Activated CD8-positive, alpha-beta memory T cell treated with anti-CD3 and anti-CD28 coated beads, Interleukin-2, amount 50 U/mL, for 4 hours (primary cell): ENCODE measurements around the gene COL19A1.

Source experiments
- DNase-seq: peaks from one replicate; pipeline ENCODE4 v3.0.0-alpha.2; 2020

The COL19A1 gene

DNA sequence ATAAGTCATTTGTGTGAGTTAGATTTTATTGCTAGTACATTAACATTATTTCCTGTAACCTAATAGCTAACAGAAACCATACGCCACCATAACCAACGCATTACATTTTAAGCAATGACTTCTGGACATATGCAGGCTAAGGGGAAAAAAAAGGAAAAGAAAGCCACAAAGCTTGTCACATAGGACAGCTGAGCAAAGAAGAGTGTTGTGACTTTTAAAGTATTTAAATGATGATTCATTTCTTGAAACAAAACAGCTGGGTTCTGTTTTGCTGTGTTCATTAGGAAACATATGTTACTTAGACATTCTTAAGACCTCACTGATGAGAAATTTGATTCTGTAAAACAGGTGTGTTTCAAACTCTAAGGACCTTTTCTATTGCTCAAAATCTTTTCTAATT, 265.2 kb downstream of the COL19A1 start:
- DNase-seq: no peak

DNA sequence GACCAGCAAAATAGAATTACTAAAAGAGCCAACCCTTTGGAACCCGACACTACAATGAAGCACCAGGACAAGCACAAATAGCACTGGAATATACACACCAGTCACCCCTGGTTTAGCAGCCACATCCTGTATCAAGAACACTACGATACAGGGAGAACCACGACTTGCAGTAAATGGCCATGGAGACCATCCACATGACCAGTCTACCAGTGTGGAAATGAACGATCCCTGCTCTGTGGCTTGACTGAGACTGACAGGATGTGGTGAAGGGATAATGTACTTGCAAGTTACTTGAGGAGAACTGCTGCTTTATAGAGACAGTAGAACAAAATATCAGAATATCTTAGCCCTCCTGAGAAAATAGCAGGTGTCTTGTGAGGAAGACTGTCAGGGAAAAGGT, 266.9 kb downstream of the COL19A1 start:
- no peak for DNase-seq

DNA sequence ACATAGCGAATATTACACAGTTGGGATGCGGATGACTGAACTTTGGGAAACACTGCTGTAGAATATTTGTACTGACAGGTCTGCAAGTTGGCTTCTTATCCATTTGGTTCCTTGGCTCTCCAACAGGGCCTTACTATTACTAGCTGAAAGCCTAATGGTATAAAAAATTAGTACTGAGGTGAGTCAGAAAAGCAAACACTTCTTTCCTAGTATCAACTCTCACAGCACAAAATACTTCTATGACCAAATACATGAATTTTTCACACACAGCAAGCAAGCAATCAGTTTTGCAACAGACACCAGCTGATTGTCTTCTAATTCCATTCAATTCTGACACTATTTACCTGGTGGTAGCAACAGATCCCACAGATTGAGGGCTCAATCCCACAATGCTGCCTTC, 268.2 kb downstream of the COL19A1 start:
- DNase-seq: no peak

- no peak for DNase-seq
Observed at GRCh38 chr6:70135219-70136160, 269.1 kb downstream of the COL19A1 start.

GRCh38 chr6:70136996-70137395, 270.6 kb downstream of the COL19A1 start:
- DNase-seq: no peak

GRCh38 chr6:70140496-70140895, 274.1 kb downstream of the COL19A1 start:
- no peak for DNase-seq

DNA sequence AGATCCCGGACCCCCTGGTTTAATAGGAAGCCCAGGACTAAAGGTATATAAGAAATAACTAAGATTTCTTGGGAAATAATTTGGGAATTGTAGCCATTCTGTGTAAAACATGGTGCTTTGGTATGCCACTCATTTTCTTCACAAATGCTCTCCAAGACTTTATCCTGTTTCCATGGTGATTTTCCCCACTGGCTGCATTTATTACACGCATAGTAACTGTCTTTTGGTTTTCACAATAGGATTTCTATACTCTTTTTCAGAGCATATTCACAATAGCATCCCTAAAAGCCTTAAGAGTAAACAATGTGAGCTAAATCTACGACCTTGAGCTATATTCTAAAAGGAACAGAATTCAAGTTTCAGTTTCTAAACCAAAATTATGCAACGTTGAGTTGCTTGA, 275.7 kb downstream of the COL19A1 start:
- DNase-seq: no peak

GRCh38 chr6:70145178-70145577, 278.8 kb downstream of the COL19A1 start:
- no peak for DNase-seq

DNA sequence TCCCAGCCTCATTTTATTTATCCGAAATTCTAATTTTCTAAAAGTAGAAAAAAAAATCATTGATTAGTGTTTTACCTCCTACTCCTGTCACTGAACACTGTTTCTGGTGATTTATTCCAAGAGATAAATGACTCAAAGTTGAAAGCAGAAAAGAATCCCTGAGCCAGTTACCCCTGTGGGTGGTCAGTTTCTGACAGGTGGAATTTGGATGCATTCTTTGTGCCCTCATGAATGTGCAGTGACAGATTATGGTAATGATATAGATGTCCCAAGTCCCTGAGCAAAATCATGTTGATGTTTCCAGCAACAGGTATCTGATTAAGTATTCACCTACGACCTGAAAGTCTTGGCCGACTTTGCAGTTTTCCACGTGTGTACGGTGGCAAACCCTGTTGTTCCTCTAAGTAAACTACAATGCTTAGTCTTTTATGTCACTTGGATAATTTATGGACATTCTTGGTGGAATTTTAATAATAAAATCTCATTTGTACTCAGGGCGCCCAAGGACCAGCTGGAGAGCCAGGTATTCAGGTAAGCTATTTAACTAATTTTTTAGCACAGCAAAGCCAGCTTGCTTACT, 282.9 kb downstream of the COL19A1 start:
- DNase-seq: no peak

DNA sequence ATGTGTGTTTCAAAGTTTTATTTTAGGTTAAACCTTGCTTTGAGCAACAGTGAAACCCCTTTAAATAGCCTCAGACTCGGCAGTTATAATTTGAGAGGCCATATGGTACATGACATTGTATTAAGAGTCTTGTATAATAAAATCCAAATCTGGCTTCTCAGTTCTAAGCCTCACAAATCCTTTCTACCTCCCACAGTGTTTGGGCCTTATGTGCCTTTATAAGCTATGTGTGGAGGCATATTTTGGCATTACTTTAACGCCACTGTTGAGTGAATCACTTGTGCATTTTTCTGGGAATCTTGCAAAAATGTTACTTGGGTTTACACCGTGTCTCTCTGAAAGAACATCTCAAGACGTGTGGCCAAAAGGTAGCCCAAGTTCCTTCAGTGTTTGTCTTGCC, 284.2 kb downstream of the COL19A1 start:
- DNase-seq: no peak

- DNase-seq: no peak
Observed at GRCh38 chr6:70151616-70152015, 285.3 kb downstream of the COL19A1 start.

DNA sequence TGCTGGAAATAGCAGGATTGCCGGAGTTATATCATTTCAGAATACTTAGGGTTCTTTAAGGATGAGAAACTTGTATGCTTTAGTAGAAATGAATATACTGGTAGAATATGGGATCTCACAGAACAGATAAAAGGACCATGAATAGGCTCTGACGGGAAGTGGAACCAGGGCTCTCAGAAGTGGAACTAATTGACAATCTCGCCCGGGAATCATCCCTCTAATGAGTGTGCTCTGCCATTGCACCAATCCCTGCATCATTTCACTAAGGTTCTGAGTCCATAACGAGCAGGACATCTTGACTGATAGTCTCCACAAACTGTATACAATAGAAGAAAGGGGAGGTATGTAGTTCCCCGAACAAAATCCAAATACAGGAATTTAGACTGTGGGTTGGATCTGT, 286.4 kb downstream of the COL19A1 start:
- no peak for DNase-seq

- no peak for DNase-seq
Observed at GRCh38 chr6:70157086-70157485, 290.7 kb downstream of the COL19A1 start.

DNA sequence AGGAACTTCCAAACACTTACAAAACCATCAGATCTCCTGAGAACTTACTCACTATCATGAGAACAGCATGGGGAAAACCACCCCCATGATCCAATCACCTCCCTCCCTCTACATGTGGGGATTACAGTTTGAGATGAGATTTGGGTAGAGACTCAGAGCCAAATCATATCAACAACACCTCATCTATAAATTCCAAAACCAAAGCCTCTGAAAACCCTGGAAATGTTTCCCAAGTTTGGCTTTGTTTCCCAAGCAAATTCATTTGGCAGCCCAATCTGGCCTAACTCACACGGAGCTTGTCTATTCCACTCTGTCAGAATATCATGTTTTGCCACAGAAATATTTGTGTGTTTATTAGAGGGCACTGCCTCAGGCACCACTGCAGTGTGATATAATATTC, 293.9 kb downstream of the COL19A1 start:
- DNase-seq: no peak

- DNase-seq: no peak
Observed at GRCh38 chr6:70162972-70163371, 296.6 kb downstream of the COL19A1 start.

DNA sequence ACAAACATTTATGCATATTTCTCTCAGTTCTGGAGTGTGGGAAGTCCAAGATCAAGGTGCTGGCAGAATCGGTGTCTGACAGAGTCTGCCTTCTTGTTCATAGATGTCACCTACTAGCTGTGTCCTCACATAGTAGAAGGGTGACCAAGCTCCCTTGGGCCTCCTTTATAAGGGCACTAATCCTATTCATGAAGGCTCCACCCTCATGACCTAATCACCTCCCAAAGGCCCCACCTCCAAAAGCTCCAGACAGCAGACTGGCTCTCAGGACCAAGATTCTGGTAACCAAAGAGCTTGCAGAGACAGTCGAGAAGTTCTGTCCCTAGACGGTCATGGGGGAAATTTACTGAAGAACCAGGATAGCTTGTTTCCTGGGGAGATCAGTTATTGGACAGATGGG, 297.4 kb downstream of the COL19A1 start:
- DNase-seq: no peak

GRCh38 chr6:70164556-70164955, 298.2 kb downstream of the COL19A1 start:
- no peak for DNase-seq

DNA sequence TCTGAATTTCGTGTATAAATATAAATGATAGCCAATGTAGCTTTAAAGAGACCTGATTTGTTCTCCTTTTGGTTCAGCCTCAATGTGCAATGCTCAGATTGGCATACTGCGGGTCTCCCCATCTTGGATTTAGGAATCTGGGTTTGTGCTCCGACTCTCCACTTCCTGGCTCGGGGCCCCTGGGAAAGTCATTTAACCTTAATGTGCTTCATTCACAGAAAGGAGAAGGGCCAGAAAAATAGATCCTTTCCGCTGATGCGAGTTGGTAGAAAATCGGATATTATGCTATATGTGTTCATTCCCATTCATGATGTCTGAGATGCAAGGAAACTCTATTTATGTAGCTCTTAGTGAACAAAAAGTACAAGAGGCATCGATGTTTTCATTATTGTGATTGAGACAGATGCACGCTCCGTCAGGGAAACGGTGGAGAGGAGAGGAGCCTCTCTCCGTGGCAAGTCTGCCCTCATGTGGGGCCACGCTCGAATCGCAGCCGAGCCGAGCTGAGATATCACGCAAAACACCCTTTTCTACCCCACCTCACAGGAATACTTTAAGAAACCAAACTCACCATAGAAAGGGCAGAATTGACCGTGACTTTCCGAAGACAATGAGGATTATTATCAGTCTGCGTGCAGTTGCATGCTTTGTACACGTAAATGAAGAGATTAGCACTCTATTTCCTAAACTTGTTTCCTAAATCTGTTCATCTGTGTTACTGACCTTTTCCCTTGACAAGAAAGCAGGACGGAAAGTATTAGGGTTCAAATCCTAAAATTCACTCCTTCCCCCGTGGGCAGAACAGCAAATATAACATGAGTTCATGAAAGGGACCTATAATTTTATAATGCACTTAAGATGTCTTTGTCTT, 300.0 kb downstream of the COL19A1 start:
- peak; percentile 16 for DNase-seq

- DNase-seq: no peak
Observed at GRCh38 chr6:70168681-70169377, 302.5 kb downstream of the COL19A1 start.

DNA sequence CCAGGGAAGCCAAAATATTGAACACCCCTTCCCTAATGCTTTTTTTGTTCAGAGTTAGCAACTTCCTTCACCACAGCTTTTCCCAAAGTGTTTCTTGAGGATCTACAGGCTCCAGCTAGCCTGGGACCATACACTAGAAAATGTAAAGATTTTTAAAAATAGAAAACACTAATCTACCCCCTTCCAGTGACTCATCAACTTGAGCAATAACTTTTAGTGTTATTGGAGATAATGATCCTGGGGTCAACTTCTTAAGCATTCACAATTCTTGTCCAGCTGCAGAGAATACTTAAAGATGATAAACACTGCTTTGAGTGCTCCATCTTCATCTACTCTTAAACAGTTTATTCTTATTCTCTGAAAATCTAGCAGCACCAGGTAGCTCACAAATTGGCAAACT, 304.9 kb downstream of the COL19A1 start:
- no peak for DNase-seq

DNA sequence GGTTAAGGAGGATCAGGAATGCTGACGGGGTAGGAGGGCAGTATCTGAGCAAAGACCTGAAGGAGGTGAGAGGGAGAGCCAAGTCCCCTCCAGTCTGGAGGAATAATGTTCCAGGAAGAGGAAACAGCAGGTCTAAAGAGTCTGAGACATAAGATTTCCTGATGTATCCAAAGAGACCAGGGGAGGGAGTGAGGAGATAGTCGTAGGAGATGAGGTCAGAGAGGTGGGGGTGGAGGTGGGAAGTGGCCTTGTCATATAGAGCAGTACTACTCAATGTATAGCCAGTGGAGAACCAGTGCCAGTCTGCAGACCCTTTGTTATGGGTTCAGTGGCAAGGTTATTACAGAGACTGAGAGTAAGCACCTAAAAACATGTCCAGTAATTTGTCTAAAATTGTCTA, 305.9 kb downstream of the COL19A1 start:
- no peak for DNase-seq

DNA sequence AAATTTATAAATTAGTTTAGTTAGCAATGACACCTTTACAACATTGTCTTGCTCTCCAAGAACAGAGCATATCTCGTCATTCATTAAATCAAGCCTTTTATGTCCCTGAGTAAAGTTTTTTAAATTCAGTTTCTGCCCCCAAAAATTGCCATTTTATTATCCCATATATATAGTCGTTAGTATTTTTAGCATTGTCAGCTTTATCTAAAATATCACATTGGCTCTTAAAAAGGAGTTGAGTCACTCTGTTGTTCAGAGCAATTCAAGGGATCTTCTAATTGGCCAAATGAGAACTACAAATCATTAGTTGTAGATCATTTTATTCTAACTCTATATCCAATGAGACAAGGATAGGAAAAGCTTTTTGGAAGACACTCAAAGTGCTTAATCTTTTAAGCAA, 309.4 kb downstream of the COL19A1 start:
- no peak for DNase-seq
